Stimulated activated CD4-positive, alpha-beta T cell treated with anti-CD3 and anti-CD28 coated beads, Interleukin-1b, Interleukin-23, amount 100 ng/mL, for 4 hours (primary cell): ENCODE measurements around the gene SENP3.

ENCODE experiments used
- DNase-seq, 2 donors: peaks; one replicate each; pipeline ENCODE4 v3.0.0-alpha.2; 2020; ENCODE audit warnings: low read depth in 2 of 2

Gene SENP3

GRCh38 chr17:7556627-7557026, 5.1 kb upstream of the SENP3 start:
- DNase-seq, result no peak

GRCh38 chr17:7557147-7557764, 4.5 kb upstream of the SENP3 start:
- DNase-seq, result no peak

- no peak for DNase-seq
These were observed 3.8 kb upstream of the SENP3 start for GRCh38 chr17:7557775-7558543.

GRCh38 chr17:7558544-7559319, 3.0 kb upstream of the SENP3 start, which contains the start of gene TNFSF13:
Gene TNFSF13, plus strand, starts transcription at chr17:7558750. Its CDS starts 290 bp downstream, at chr17:7559040.
- DNase-seq, result no peak

- DNase-seq, result no peak
These were observed 2.2 kb upstream of the SENP3 start for GRCh38 chr17:7559320-7560171.

- DNase-seq, result peak in 1 of 2 donors; percentile 56
These were observed 1.3 kb upstream of the SENP3 start for GRCh38 chr17:7560172-7561027.

- DNase-seq, result peak; percentile 71 to 81
These were observed 617 bp upstream of the SENP3 start for GRCh38 chr17:7561028-7561575.

- no peak for DNase-seq
These were observed 488 bp downstream of the SENP3 start for GRCh38 chr17:7562208-7562605.

GRCh38 chr17:7563115-7563869, 1.6 kb downstream of the SENP3 start:
- no peak for DNase-seq

GRCh38 chr17:7569571-7569970, 7.9 kb downstream of the SENP3 start:
- DNase-seq, result no peak

GRCh38 chr17:7570351-7570750, 8.6 kb downstream of the SENP3 start:
- DNase-seq, result no peak

- DNase-seq, result no peak
These were observed 10.5 kb downstream of the SENP3 start for GRCh38 chr17:7572338-7572587.

GRCh38 chr17:7572588-7573323, 11.0 kb downstream of the SENP3 start:
- DNase-seq, result peak; percentile 99 to 100

GRCh38 chr17:7573324-7574080, 11.8 kb downstream of the SENP3 start:
- DNase-seq, result peak; percentile 89 to 92

GRCh38 chr17:7574176-7574953, 12.6 kb downstream of the SENP3 start:
- DNase-seq, result no peak

GRCh38 chr17:7575481-7575883, 13.8 kb downstream of the SENP3 start:
- no peak for DNase-seq

GRCh38 chr17:7575959-7576358, 14.2 kb downstream of the SENP3 start:
- no peak for DNase-seq
